ENCODE results near the gene METAP1.
"Not testable (repeated sequence)": the region's sequence is repeated elsewhere in the genome, so short reads cannot be mapped to it uniquely, and the experiment has no call there.

Gene METAP1

GRCh38 chr4:98967786-98968329 lies 27.7 kb upstream of the METAP1 start:
- H3K27me3 ChIP-seq (replicated peaks; ENCODE audit: control insufficient read depth, insufficient read depth, low read length, poor library complexity, severe bottlenecking), result no peaks in the 10 kb centered on the region
- no peak for DNase-seq
- H3K27ac ChIP-seq (ENCODE audit: insufficient read depth, low read length, poor library complexity, severe bottlenecking), result no peak overlapping the region
- H3K4me1 ChIP-seq (ENCODE audit: control insufficient read depth, insufficient read depth, low read length, poor library complexity, severe bottlenecking), result no peaks in the 10 kb centered on the region
- H3K4me3 ChIP-seq (ENCODE audit: insufficient read depth, low read depth, low read length, poor library complexity, severe bottlenecking), result no peak overlapping the region
- H3K9me3 ChIP-seq (ENCODE audit: control insufficient read depth, low read length), result no peaks in the 10 kb centered on the region
- no peaks in the 10 kb centered on the region for H3K36me3 ChIP-seq (ENCODE audit: control insufficient read depth, insufficient read depth, low read length)

- no peaks in the 10 kb centered on the region for H3K4me1 ChIP-seq (ENCODE audit: control insufficient read depth, insufficient read depth, low read length, poor library complexity, severe bottlenecking)
- H3K27ac ChIP-seq (ENCODE audit: insufficient read depth, low read length, poor library complexity, severe bottlenecking), result no peak overlapping the region
- no peak overlapping the region for H3K4me3 ChIP-seq (ENCODE audit: insufficient read depth, low read depth, low read length, poor library complexity, severe bottlenecking)
- H3K9me3 ChIP-seq (ENCODE audit: control insufficient read depth, low read length), result no peaks in the 10 kb centered on the region
- DNase-seq, result no peak
- H3K27me3 ChIP-seq (replicated peaks; ENCODE audit: control insufficient read depth, insufficient read depth, low read length, poor library complexity, severe bottlenecking), result no peaks in the 10 kb centered on the region
- H3K36me3 ChIP-seq (ENCODE audit: control insufficient read depth, insufficient read depth, low read length), result no peaks in the 10 kb centered on the region
Measured at GRCh38 chr4:98969878-98970785, 25.4 kb upstream of the METAP1 start.

GRCh38 chr4:98976716-98977115 lies 18.8 kb upstream of the METAP1 start:
- no peak overlapping the region for H3K27ac ChIP-seq (ENCODE audit: insufficient read depth, low read length, poor library complexity, severe bottlenecking)
- H3K36me3 ChIP-seq (ENCODE audit: control insufficient read depth, insufficient read depth, low read length), result no peaks in the 10 kb centered on the region
- H3K4me3 ChIP-seq (ENCODE audit: insufficient read depth, low read depth, low read length, poor library complexity, severe bottlenecking), result no peak overlapping the region
- H3K9me3 ChIP-seq (ENCODE audit: control insufficient read depth, low read length), result no peaks in the 10 kb centered on the region
- H3K27me3 ChIP-seq (replicated peaks; ENCODE audit: control insufficient read depth, insufficient read depth, low read length, poor library complexity, severe bottlenecking), result no peaks in the 10 kb centered on the region
- DNase-seq, result no peak
- no peaks in the 10 kb centered on the region for H3K4me1 ChIP-seq (ENCODE audit: control insufficient read depth, insufficient read depth, low read length, poor library complexity, severe bottlenecking)

GRCh38 chr4:98977557-98977956 lies 18.0 kb upstream of the METAP1 start:
- H3K27ac ChIP-seq (ENCODE audit: insufficient read depth, low read length, poor library complexity, severe bottlenecking), result no peak overlapping the region
- no peaks in the 10 kb centered on the region for H3K9me3 ChIP-seq (ENCODE audit: control insufficient read depth, low read length)
- H3K4me3 ChIP-seq (ENCODE audit: insufficient read depth, low read depth, low read length, poor library complexity, severe bottlenecking), result no peak overlapping the region
- DNase-seq, result no peak
- no peaks in the 10 kb centered on the region for H3K36me3 ChIP-seq (ENCODE audit: control insufficient read depth, insufficient read depth, low read length)
- H3K27me3 ChIP-seq (replicated peaks; ENCODE audit: control insufficient read depth, insufficient read depth, low read length, poor library complexity, severe bottlenecking), result no peaks in the 10 kb centered on the region
- no peaks in the 10 kb centered on the region for H3K4me1 ChIP-seq (ENCODE audit: control insufficient read depth, insufficient read depth, low read length, poor library complexity, severe bottlenecking)

- Histone ChIP-seq H3K27me3 (replicated peaks; ENCODE audit: control insufficient read depth, insufficient read depth, low read length, poor library complexity, severe bottlenecking) (no peaks in the 10 kb centered on the region), H3K4me1 (ENCODE audit: control insufficient read depth, insufficient read depth, low read length, poor library complexity, severe bottlenecking) (no peaks in the 10 kb centered on the region), H3K27ac (ENCODE audit: insufficient read depth, low read length, poor library complexity, severe bottlenecking) (no peak overlapping the region), H3K4me3 (ENCODE audit: insufficient read depth, low read depth, low read length, poor library complexity, severe bottlenecking) (no peak overlapping the region), H3K9me3 (ENCODE audit: control insufficient read depth, low read length) (no peaks in the 10 kb centered on the region), H3K36me3 (ENCODE audit: control insufficient read depth, insufficient read depth, low read length) (no peaks in the 10 kb centered on the region)
- DNase-seq, result no peak
Measured at GRCh38 chr4:98987720-98988119, 7.8 kb upstream of the METAP1 start.

- not testable (repeated sequence) for H3K9me3 ChIP-seq (ENCODE audit: control insufficient read depth, low read length); DNase-seq; H3K4me3 ChIP-seq (ENCODE audit: insufficient read depth, low read depth, low read length, poor library complexity, severe bottlenecking)
Measured at GRCh38 chr4:98992835-98993234, 2.7 kb upstream of the METAP1 start.

GRCh38 chr4:98993419-98994071 lies 2.0 kb upstream of the METAP1 start:
- Histone ChIP-seq H3K4me1 (ENCODE audit: control insufficient read depth, insufficient read depth, low read length, poor library complexity, severe bottlenecking) (peaks cover 7% of the 10 kb centered on the region), H3K27ac (ENCODE audit: insufficient read depth, low read length, poor library complexity, severe bottlenecking) (no peak overlapping the region), H3K4me3 (ENCODE audit: insufficient read depth, low read depth, low read length, poor library complexity, severe bottlenecking) (no peak overlapping the region), H3K27me3 (replicated peaks; ENCODE audit: control insufficient read depth, insufficient read depth, low read length, poor library complexity, severe bottlenecking) (no peaks in the 10 kb centered on the region), H3K36me3 (ENCODE audit: control insufficient read depth, insufficient read depth, low read length) (no peaks in the 10 kb centered on the region), H3K9me3 (ENCODE audit: control insufficient read depth, low read length) (no peaks in the 10 kb centered on the region)
- no peak for DNase-seq

More at GRCh38 chr4:98992835-98993234, 2.7 kb upstream of the METAP1 start:
- H3K27ac ChIP-seq (ENCODE audit: insufficient read depth, low read length, poor library complexity, severe bottlenecking); H3K4me1 ChIP-seq (ENCODE audit: control insufficient read depth, insufficient read depth, low read length, poor library complexity, severe bottlenecking); H3K27me3 ChIP-seq (replicated peaks; ENCODE audit: control insufficient read depth, insufficient read depth, low read length, poor library complexity, severe bottlenecking); H3K36me3 ChIP-seq (ENCODE audit: control insufficient read depth, insufficient read depth, low read length): not testable (repeated sequence)

- no peak for DNase-seq
- Histone ChIP-seq H3K9me3 (ENCODE audit: control insufficient read depth, low read length) (no peaks in the 10 kb centered on the region), H3K27ac (ENCODE audit: insufficient read depth, low read length, poor library complexity, severe bottlenecking) (peak overlapping the region; percentile 81), H3K4me3 (ENCODE audit: insufficient read depth, low read depth, low read length, poor library complexity, severe bottlenecking) (peak overlapping the region; percentile 46), H3K27me3 (replicated peaks; ENCODE audit: control insufficient read depth, insufficient read depth, low read length, poor library complexity, severe bottlenecking) (no peaks in the 10 kb centered on the region), H3K4me1 (ENCODE audit: control insufficient read depth, insufficient read depth, low read length, poor library complexity, severe bottlenecking) (peaks cover 7% of the 10 kb centered on the region), H3K36me3 (ENCODE audit: control insufficient read depth, insufficient read depth, low read length) (no peaks in the 10 kb centered on the region)
Measured at GRCh38 chr4:98994474-98995182, 893 bp upstream of the METAP1 start.

- Histone ChIP-seq H3K9me3 (ENCODE audit: control insufficient read depth, low read length) (no peaks in the 10 kb centered on the region), H3K27ac (ENCODE audit: insufficient read depth, low read length, poor library complexity, severe bottlenecking) (peak overlapping the region; percentile 75), H3K27me3 (replicated peaks; ENCODE audit: control insufficient read depth, insufficient read depth, low read length, poor library complexity, severe bottlenecking) (no peaks in the 10 kb centered on the region), H3K36me3 (ENCODE audit: control insufficient read depth, insufficient read depth, low read length) (no peaks in the 10 kb centered on the region), H3K4me1 (ENCODE audit: control insufficient read depth, insufficient read depth, low read length, poor library complexity, severe bottlenecking) (peaks cover 9% of the 10 kb centered on the region), H3K4me3 (ENCODE audit: insufficient read depth, low read depth, low read length, poor library complexity, severe bottlenecking) (peak overlapping the region; percentile 99)
- no peak for DNase-seq
Measured at GRCh38 chr4:98996056-98996764, 689 bp downstream of the METAP1 start.
